Esophagus muscularis mucosa (tissue), 4 donors: ENCODE data around the gene FNDC7. TPM values are rescaled to one million over a fixed set of nuclear protein-coding genes. Genes with fewer than 3 reads are reported as not detected.
"Not testable (repeated sequence)": the region's sequence is repeated elsewhere in the genome, so short reads cannot be mapped to it uniquely, and the experiment has no call there.

Experiments
- DNase-seq: peaks from one replicate; pipeline ENCODE4 v3.0.0-alpha.2; 2017; ENCODE audit errors: extremely low spot score
- H3K27ac ChIP-seq, 4 donors: fragments of 200-600 bp; sonication (generic); replicated peaks in 1 of 4; 1 replicate in 3 of 4; 2 replicates in 1 of 4; pipeline ENCODE4 v1.5.1; 2016 to 2019; ENCODE audit warnings: mild to moderate bottlenecking in 1 of 4
- H3K27me3 ChIP-seq, 4 donors: fragments of 200-600 bp; sonication (generic); one replicate each; pipeline versions ENCODE4 v1.5.1 to v1.6.0; 2016 to 2019
- H3K36me3 ChIP-seq, 4 donors: fragments of 200-600 bp; sonication (generic); one replicate each; pipeline ENCODE4 v1.5.1; 2016 to 2019
- H3K4me1 ChIP-seq, 4 donors: fragments of 200-600 bp; sonication (generic); one replicate each; pipeline ENCODE4 v1.5.1; 2016 to 2019
- H3K4me3 ChIP-seq, 4 donors: fragments of 200-600 bp; sonication (generic); 1 replicate in 2 of 4; 2 replicates in 2 of 4; pipeline ENCODE4 v1.5.1; 2016 to 2019; ENCODE audit warnings: mild to moderate bottlenecking in 4 of 4, moderate library complexity in 1 of 4
- H3K9me3 ChIP-seq, 4 donors: fragments of 200-600 bp; sonication (generic); 1 replicate in 3 of 4; 2 replicates in 1 of 4; pipeline ENCODE4 v1.5.1; 2016 to 2019
- CTCF ChIP-seq, 3 experiments: fragments of 200-600 bp in 2 of 3; fragments of 450-650 bp in 1 of 3; sonication (generic) in 2 of 3; IDR thresholded peaks; one replicate each; pipeline ENCODE4 v1.5.1; 2017 to 2019; ENCODE audit warnings: antibody characterized with exemption in 3 of 3, mild to moderate bottlenecking in 2 of 3, moderate library complexity in 1 of 3
- EP300 ChIP-seq: sonication (generic); formaldehyde crosslinking; IDR thresholded peaks from one replicate; pipeline ENCODE4 v1.6.1; 2017; ENCODE audit warnings: antibody characterized with exemption
- POLR2A ChIP-seq: fragments of 450-650 bp; IDR thresholded peaks from one replicate; pipeline ENCODE4 v1.6.1; 2017; ENCODE audit warnings: antibody characterized with exemption, moderate library complexity, mild to moderate bottlenecking, low read depth
- POLR2AphosphoS5 ChIP-seq, 2 donors: sonication (generic); formaldehyde crosslinking; IDR thresholded peaks; one replicate each; pipeline ENCODE4 v1.6.1; 2017; ENCODE audit warnings: antibody characterized with exemption in 2 of 2
- WGBS: methylation state at CpG from one replicate; pipeline ENCODE4 v1.1.5; 2018; 5-methylcytosine and 5-hydroxymethylcytosine counted together
- intact Hi-C: fragments of 100-400 bp; cut with DNase I; formaldehyde crosslinking; loops from one replicate; pipeline ENCODE4 v1.15.1; 2023
- total RNA-seq, 4 donors: library from RNA; depleted of rRNA; stranded (reverse); fragments of >200 nt; gene quantifications; one replicate each; pipeline versions ENCODE4 v1.1.0 to v1.2.1, GENCODE V29; 2016

Gene FNDC7
- total RNA-seq, 4 donors from 2014 or later = not detected

- intact Hi-C loops = no loop called here
- WGBS = 59% methylated on average over 1 of the region's 1 CpG
- H3K4me1 ChIP-seq = no peaks in the 10 kb centered on the region
- DNase-seq = no peak
- no peaks in the 10 kb centered on the region for H3K27me3 ChIP-seq
- no peak overlapping the region for H3K27ac ChIP-seq
- no peaks in the 10 kb centered on the region for H3K9me3 ChIP-seq
- peaks cover 0 to 79% (median 49%) of the 10 kb centered on the region in 4 donors for H3K36me3 ChIP-seq
- no peak overlapping the region for H3K4me3 ChIP-seq
- TF ChIP-seq CTCF (IDR thresholded peaks at IDR 0.05) = no peak
- no peak for TF ChIP-seq EP300
- TF ChIP-seq POLR2A = no peak
- no peak for TF ChIP-seq POLR2AphosphoS5 (IDR thresholded peaks at IDR 0.05)
Observed at GRCh38 chr1:108767115-108767514, 54.4 kb downstream of the FNDC7 start.

DNA sequence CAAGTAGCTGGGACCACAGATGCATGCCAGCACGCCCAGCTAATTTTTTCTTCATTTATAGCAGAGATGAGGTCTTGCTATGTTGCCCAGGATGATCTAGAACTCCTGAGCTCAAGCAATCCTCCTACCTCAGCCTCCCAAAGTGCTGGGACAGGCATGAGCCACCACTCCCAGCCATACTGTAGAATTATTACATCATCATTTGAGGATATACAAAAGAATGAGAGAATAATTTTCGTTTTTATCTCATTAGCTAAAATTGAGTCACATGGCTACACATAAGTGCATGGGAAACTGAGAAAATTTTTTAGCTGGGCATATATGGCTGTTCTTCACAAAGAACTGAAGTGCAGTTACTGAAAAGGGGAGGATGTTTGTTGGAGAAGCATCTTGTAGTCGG is 55.0 kb downstream of the FNDC7 start:
- H3K4me3 ChIP-seq = no peak overlapping the region
- 96% methylated on average over 3 of the region's 3 CpGs for WGBS

DNA sequence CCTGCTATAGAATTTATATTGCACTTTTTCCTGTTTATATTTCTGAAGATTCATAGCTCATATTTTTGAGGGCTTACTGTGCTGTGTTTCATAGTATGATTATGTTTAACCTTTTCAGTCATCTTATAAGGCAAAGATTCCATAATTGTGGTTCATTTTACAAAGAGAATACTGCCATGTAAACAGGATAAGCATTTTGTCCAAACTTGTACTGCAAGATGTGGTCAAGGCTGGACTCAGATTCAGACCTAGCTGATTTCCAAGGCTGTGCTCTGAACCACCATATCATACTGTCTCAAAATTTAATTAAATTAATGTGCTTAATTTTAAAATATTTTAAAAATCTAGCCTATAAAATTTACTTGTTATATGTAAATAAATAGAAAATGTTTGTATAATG is 65.1 kb downstream of the FNDC7 start:
- TF ChIP-seq CTCF (IDR thresholded peaks at IDR 0.05) = no peak
- no peak for TF ChIP-seq EP300
- TF ChIP-seq POLR2A = no peak
- TF ChIP-seq POLR2AphosphoS5 (IDR thresholded peaks at IDR 0.05) = no peak
- intact Hi-C loops = no loop called here
- H3K4me3 ChIP-seq = no peak overlapping the region
- no peaks in the 10 kb centered on the region for H3K27me3 ChIP-seq
- no peaks in the 10 kb centered on the region for H3K4me1 ChIP-seq
- H3K27ac ChIP-seq = no peak overlapping the region
- peaks cover 38 to 92% (median 75%) of the 10 kb centered on the region in 4 donors for H3K36me3 ChIP-seq
- no peaks in the 10 kb centered on the region for H3K9me3 ChIP-seq
- no peak for DNase-seq

More for the DNA sequence above, 55.0 kb downstream of the FNDC7 start:
- no peak for DNase-seq
- H3K9me3 ChIP-seq = no peaks in the 10 kb centered on the region
- peaks cover under 1 to 76% (median 49%) of the 10 kb centered on the region in 4 donors for H3K36me3 ChIP-seq
- H3K4me1 ChIP-seq = no peaks in the 10 kb centered on the region
- no peak overlapping the region for H3K27ac ChIP-seq
- no peaks in the 10 kb centered on the region for H3K27me3 ChIP-seq
- intact Hi-C loops = no loop called here
- no peak for TF ChIP-seq POLR2A
- TF ChIP-seq EP300 = no peak
- TF ChIP-seq POLR2AphosphoS5 (IDR thresholded peaks at IDR 0.05) = no peak
- TF ChIP-seq CTCF (IDR thresholded peaks at IDR 0.05) = no peak

GRCh38 chr1:108779455-108779854 is 66.7 kb downstream of the FNDC7 start:
- DNase-seq = no peak
- TF ChIP-seq POLR2AphosphoS5 (IDR thresholded peaks at IDR 0.05) (no peak), POLR2A (no peak)
- Histone ChIP-seq H3K36me3 (peaks cover 44 to 92% (median 75%) of the 10 kb centered on the region in 4 donors), H3K4me3 (no peak overlapping the region), H3K27ac (no peak overlapping the region), H3K27me3 (no peaks in the 10 kb centered on the region), H3K4me1 (no peaks in the 10 kb centered on the region), H3K9me3 (no peaks in the 10 kb centered on the region)
- intact Hi-C loops = no loop called here

DNA sequence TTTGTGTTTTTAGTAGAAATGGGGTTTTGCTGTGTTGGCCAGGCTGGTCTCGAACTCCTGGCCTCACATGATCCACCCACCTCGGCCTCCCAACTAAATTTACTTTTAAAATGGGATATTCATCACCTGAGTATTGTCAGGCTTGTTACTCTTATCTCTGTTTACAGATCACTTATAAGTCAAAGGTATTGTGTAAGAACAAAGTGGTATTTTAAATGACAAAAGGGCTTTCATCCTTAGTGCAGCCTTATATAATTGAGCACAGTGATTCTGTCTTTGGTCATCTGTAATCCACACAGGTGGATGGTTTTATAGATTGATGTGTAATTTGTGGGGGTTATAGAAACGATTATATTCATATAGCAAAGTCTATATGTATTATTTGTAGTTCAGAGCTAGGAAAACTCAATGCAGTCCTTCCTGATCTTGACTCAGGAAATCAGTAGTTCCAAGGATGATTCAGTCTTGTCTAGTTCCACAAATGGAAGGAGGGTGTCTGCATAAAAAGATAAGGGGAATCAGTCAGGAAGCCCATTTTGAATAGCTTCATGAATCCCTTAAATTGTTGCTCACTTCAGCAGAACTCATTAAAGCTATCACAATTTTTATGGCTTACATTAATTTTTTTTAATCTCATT is 68.3 kb downstream of the FNDC7 start:
- H3K27me3 ChIP-seq = no peaks in the 10 kb centered on the region
- no peak overlapping the region for H3K4me3 ChIP-seq
- no peaks in the 10 kb centered on the region for H3K4me1 ChIP-seq
- peaks cover 0 to 14% (median 7%) of the 10 kb centered on the region in 4 donors for H3K9me3 ChIP-seq
- H3K27ac ChIP-seq = no peak overlapping the region
- no peak for DNase-seq
- intact Hi-C loops = no loop called here
- peaks cover 58 to 92% (median 79%) of the 10 kb centered on the region in 4 donors for H3K36me3 ChIP-seq
- TF ChIP-seq POLR2AphosphoS5 (IDR thresholded peaks at IDR 0.05) = no peak
- no peak for TF ChIP-seq EP300
- TF ChIP-seq CTCF (IDR thresholded peaks at IDR 0.05) = no peak
- TF ChIP-seq POLR2A = no peak
- WGBS = 91% methylated on average over 3 of the region's 3 CpGs

GRCh38 chr1:108781575-108781944 is 68.9 kb downstream of the FNDC7 start:
- H3K27me3 ChIP-seq, H3K4me1 ChIP-seq: not testable (repeated sequence)
- H3K36me3 ChIP-seq = peaks cover 55 to 92% (median 81%) of the 10 kb centered on the region in 4 donors

More at GRCh38 chr1:108781575-108781944, 68.9 kb downstream of the FNDC7 start:
- 95% methylated on average over 1 of the region's 1 CpG for WGBS
- H3K27ac ChIP-seq, H3K4me3 ChIP-seq, intact Hi-C loops, DNase-seq: not testable (repeated sequence)
- H3K9me3 ChIP-seq = peaks cover 0 to 16% (median 8%) of the 10 kb centered on the region in 4 donors
